K562 (cell line): Measurements from ENCODE around the gene SLC4A1. TPM values are rescaled to one million over a fixed set of nuclear protein-coding genes. Genes with fewer than 3 reads are reported as not detected.

ENCODE experiments used
- ATAC-seq: fragments of 200-7000 bp; cut with Tn5 transposase; 3 replicates; pipeline ENCODE4 v1.9.1; 2020; ENCODE audit warnings: moderate library complexity
- BruUV-seq: library from RNA; stranded (reverse); fragments of 400-500 nt; replicated peaks from 2 replicates; lab custom pipeline; 2021; lab: Mats Ljungman, UMichigan
- CTCF ChIA-PET: fragments of 300-600 bp; formaldehyde crosslinking; extraction: SDS; loops from one replicate; lab custom pipeline; 2021; ENCODE audit warnings: low intra/inter-chr PET ratio; lab: Yijun Ruan, JAX
- POLR2A ChIA-PET: fragments of 300-600, 350-650 bp; sonication (Branson Sonifier 250); formaldehyde crosslinking; extraction: SDS; loops from one replicate; lab custom pipeline; 2021; ENCODE audit warnings: antibody characterized with exemption, inconsistent platforms; lab: Yijun Ruan, JAX
- DNase-seq, 4 experiments: peaks; one replicate each; pipeline versions ENCODE4 v3.0.0 to v3.0.0-alpha.2; 2011 to 2018; ENCODE audit warnings: low spot score in 3 of 4, mixed read lengths in 3 of 4; ENCODE audit errors: extremely low read depth in 1 of 4
- FAIRE-seq: peaks from 2 replicates; lab custom pipeline; 2011; peaks lifted over from hg19 to GRCh38; lab: Jason Lieb, UNC
- H2AFZ ChIP-seq: 2 replicates; pipeline ENCODE4 v1.6.0; 2011; ENCODE audit warnings: low read depth, low read length, control low read depth, inconsistent platforms
- H3K27ac ChIP-seq: fragments of 200-600 bp; 3 replicates; pipeline ENCODE4 v1.8.0; 2011; ENCODE audit warnings: low read depth, mild to moderate bottlenecking, control low read depth, inconsistent platforms, low read length, moderate library complexity, mixed read lengths; ENCODE audit errors: extremely low read depth
- H3K27me3 ChIP-seq, 2 experiments: fragments of 300-600 bp in 1 of 2; 2 replicates in 1 of 2; 3 replicates in 1 of 2; pipeline versions ENCODE4 v1.6.0 to v1.8.0; 2011; ENCODE audit warnings: inconsistent platforms in 2 of 2, low read length in 2 of 2, mild to moderate bottlenecking in 1 of 2, mixed read lengths in 1 of 2, moderate library complexity in 1 of 2; ENCODE audit not compliant: control insufficient read depth in 2 of 2, insufficient read depth in 2 of 2
- H3K36me3 ChIP-seq: fragments of 300-600 bp; 3 replicates; pipeline ENCODE4 v1.8.0; 2011; ENCODE audit warnings: mild to moderate bottlenecking, low read length, inconsistent platforms; ENCODE audit not compliant: control insufficient read depth, insufficient read depth
- H3K4me1 ChIP-seq, 2 experiments: fragments of 200-600 bp in 1 of 2; replicated peaks in 1 of 2; 2 replicates in 1 of 2; 3 replicates in 1 of 2; pipeline versions ENCODE4 v1.5.1 to v1.8.0; 2011; ENCODE audit warnings: inconsistent platforms in 2 of 2, low read length in 2 of 2, mild to moderate bottlenecking in 1 of 2, mixed read lengths in 1 of 2, moderate library complexity in 1 of 2; ENCODE audit not compliant: control insufficient read depth in 2 of 2, insufficient read depth in 2 of 2
- H3K4me2 ChIP-seq: 2 replicates; pipeline ENCODE4 v1.6.1; 2011; ENCODE audit warnings: low read length, control low read depth, inconsistent platforms, mixed read lengths; ENCODE audit not compliant: insufficient read depth
- H3K4me3 ChIP-seq: fragments of 200-600 bp; sonication (generic), shearing (Covaris generic); 2 replicates; pipeline ENCODE4 v1.5.1; 2016; ENCODE audit warnings: control low read depth, inconsistent platforms
- H3K79me2 ChIP-seq: fragments of 200-600 bp; 3 replicates; pipeline ENCODE4 v1.8.0; 2011; ENCODE audit warnings: low read length, inconsistent platforms; ENCODE audit not compliant: control insufficient read depth, insufficient read depth
- H3K9ac ChIP-seq, 2 experiments: 2 replicates each; pipeline versions ENCODE4 v1.6.0 to v1.6.1; 2011; ENCODE audit warnings: low read depth in 2 of 2, low read length in 2 of 2, control low read depth in 1 of 2, inconsistent platforms in 1 of 2, mild to moderate bottlenecking in 1 of 2, mixed read lengths in 1 of 2; ENCODE audit not compliant: insufficient read depth in 1 of 2
- H3K9me1 ChIP-seq: one replicate; pipeline ENCODE4 v1.6.0; 2011; ENCODE audit warnings: inconsistent platforms, mild to moderate bottlenecking, low read length, moderate library complexity; ENCODE audit not compliant: control insufficient read depth, insufficient read depth
- H3K9me3 ChIP-seq: replicated peaks from 2 replicates; pipeline ENCODE4 v1.5.1; 2011; ENCODE audit warnings: low read depth, low read length, inconsistent platforms; ENCODE audit not compliant: control insufficient read depth, insufficient read depth
- H4K20me1 ChIP-seq: replicated peaks from 2 replicates; pipeline ENCODE4 v1.6.1; 2011; ENCODE audit warnings: low read length, inconsistent platforms, mixed read lengths; ENCODE audit not compliant: control insufficient read depth, insufficient read depth
- ETS2 ChIP-seq: IDR thresholded peaks from 2 replicates; pipeline ENCODE4 v1.6.1; 2016; ENCODE audit warnings: borderline replicate concordance, missing genetic modification characterization, mild to moderate bottlenecking, moderate library complexity, missing compliant biosample characterization; ENCODE audit not compliant: poor library complexity, severe bottlenecking
- IRF2 ChIP-seq: sonication (generic); formaldehyde crosslinking; IDR thresholded peaks from 2 replicates; pipeline ENCODE4 v1.8.1; 2022; ENCODE audit warnings: mild to moderate bottlenecking, missing genetic modification reagents
- MXI1 ChIP-seq: IDR thresholded peaks from 2 replicates; pipeline ENCODE4 v1.6.1; 2011; ENCODE audit warnings: low read depth, mild to moderate bottlenecking, improper control_type of control experiment, low read length
- POLR2G ChIP-seq: fragments of 200-400 bp; formaldehyde crosslinking; IDR thresholded peaks from 2 replicates; pipeline ENCODE4 v1.6.1; 2017; ENCODE audit warnings: low read depth, mild to moderate bottlenecking, antibody characterized with exemption, low read length, moderate library complexity
- PPARD ChIP-seq: fragments of 250-450 bp; sonication (Bioruptor Pico); IDR thresholded peaks from 2 replicates; pipeline ENCODE4 v1.8.0; 2022; ENCODE audit warnings: inconsistent platforms, mild to moderate bottlenecking, moderate library complexity
- PURB ChIP-seq: sonication (generic); formaldehyde crosslinking; IDR thresholded peaks from 2 replicates; pipeline ENCODE4 v1.9.0; 2021; ENCODE audit warnings: low read depth, mild to moderate bottlenecking, missing genetic modification reagents
- RFX1 ChIP-seq: fragments of 450-650 bp; IDR thresholded peaks from 2 replicates; pipeline ENCODE4 v1.6.1; 2016; ENCODE audit warnings: mild to moderate bottlenecking, moderate library complexity
- ZEB2 ChIP-seq: fragments of 450-650 bp; IDR thresholded peaks from 2 replicates; pipeline ENCODE4 v1.6.1; 2016
- ZNF263 ChIP-seq: sonication (generic); formaldehyde crosslinking; IDR thresholded peaks from 2 replicates; pipeline ENCODE4 v1.8.0; 2022; ENCODE audit warnings: mild to moderate bottlenecking, missing genetic modification reagents, borderline replicate concordance
- ZNF324 ChIP-seq: fragments of 250-450 bp; sonication (Bioruptor Pico); IDR thresholded peaks from 2 replicates; pipeline ENCODE4 v1.4.0; 2020; ENCODE audit warnings: mild to moderate bottlenecking
- ZNF785 ChIP-seq: fragments of 250-450 bp; sonication (Bioruptor Pico); IDR thresholded peaks from 2 replicates; pipeline ENCODE4 v1.4.0; 2020; ENCODE audit warnings: mild to moderate bottlenecking
- WGBS: fragments of 100-300 bp; shearing (Covaris generic); methylation state at CpG from one replicate; pipeline ENCODE4 v1.1.6; 2016; ENCODE audit warnings: low coverage, mixed read lengths; ENCODE audit not compliant: insufficient coverage; ENCODE audit errors: missing lambda C conversion rate; 5-methylcytosine and 5-hydroxymethylcytosine counted together
- in situ Hi-C: fragments of 300-500 bp; cut with MboI; formaldehyde crosslinking; loops from 4 replicates; pipeline ENCODE4 v1.15.0; 2018; ENCODE audit warnings: inconsistent platforms, mixed read lengths
- intact Hi-C: fragments of 100-400 bp; cut with micrococcal nuclease; formaldehyde crosslinking; loops from 2 replicates; pipeline ENCODE4 v1.14.2; 2022
- polyA plus RNA-seq, 8 experiments: library from polyadenylated mRNA; depleted of rRNA in 4 of 8; stranded (reverse) in 5 of 8; unstranded in 3 of 8; fragments of >200 nt; fragmentation: Nextera tagmentation in 2 of 8; fragmentation: Illumina TruSeq in 1 of 8; extraction: Ambion mirVana in 2 of 8; extraction: Trizol in 1 of 8; gene quantifications; 2 replicates each; pipeline versions ENCODE4 v1.2.1 to v1.2.3, GENCODE V29; 2011 to 2014; ENCODE audit warnings: inconsistent platforms in 1 of 8, missing spikeins in 1 of 8
- total RNA-seq, 7 experiments: library from RNA; depleted of rRNA in 6 of 7; stranded (reverse); fragments of >200 nt in 6 of 7; fragmentation: Illumina TruSeq in 2 of 7; extraction: Trizol in 2 of 7; gene quantifications; 2 replicates each; pipeline versions ENCODE4 v1.2.1 to v1.2.3, GENCODE V29; 2011 to 2021; ENCODE audit warnings: low replicate concordance in 1 of 7
- TF ChIP-seq, protein P1 (sequence below): fragments of 450-650 bp; formaldehyde crosslinking; IDR thresholded peaks from 2 replicates; pipeline ENCODE4 v1.4.0; 2020; ENCODE audit warnings: mild to moderate bottlenecking
- TF ChIP-seq, protein P2 (sequence below): fragments of 250-450 bp; sonication (Bioruptor Pico); IDR thresholded peaks from 2 replicates; pipeline ENCODE4 v1.8.0; 2022; ENCODE audit warnings: inconsistent platforms, mild to moderate bottlenecking, moderate library complexity, borderline replicate concordance

SLC4A1 gene
- total and polyA plus RNA-seq, 9 of the 15 experiments (the other 6 are each of a cell fraction or from before 2014, with no cell fraction given), result 0.14 to 1.00 (median 0.53) TPM

DNA sequence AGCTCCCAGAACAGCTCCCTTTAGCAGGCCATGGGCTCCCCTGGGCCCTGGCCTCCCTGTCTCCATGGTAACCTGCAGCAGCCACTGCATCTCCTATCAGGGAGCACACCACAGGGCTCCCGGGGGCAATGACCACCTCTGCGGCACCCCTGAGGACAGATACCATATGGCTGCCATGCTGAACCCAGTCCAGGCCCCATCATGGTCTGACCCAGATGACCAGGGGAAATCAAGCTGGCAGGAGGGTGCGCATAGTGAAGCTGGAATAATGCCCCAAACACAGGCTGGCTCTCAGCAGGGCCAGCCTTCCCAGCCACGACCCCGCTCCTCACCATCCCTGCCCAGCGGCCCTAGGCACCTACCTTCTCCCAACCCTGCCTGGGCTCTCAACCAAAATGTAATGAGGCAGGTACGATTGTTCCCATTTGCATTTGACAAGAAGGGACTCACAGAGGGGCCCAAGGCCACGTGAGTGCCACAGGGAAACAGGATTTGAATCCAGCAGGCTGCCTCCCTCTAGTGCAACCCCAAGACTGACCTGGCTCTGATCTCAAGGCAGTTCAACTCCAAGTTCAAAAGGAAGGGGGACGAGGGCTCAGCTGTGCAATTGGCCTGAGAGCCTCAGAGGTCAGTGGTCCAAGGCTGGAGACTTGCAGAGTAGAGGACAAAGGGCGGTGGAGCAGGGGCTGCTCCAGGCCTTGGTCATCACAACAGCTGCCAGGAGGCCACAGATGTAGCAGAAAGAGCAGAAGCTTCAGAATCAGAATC is 42.9 kb upstream of the SLC4A1 start:
- peak overlapping the region in 1 of 2 experiments; percentile 40; a peak in 1 of 4 replicates for H3K9ac ChIP-seq
- intact Hi-C loops (no loop called here), in situ Hi-C loops (no loop called here)
- no peak overlapping the region for H3K4me3 ChIP-seq
- FAIRE-seq (no peak), ATAC-seq (no peak), DNase-seq (no peak)
- ChIA-PET POLR2A (interaction anchor here (0.8 to 1.3 kb wide), 3 partner anchors 9 to 131 kb away, joined by 3 to 6 read pairs (median 5); no protein-coding TSS in a partner anchor), CTCF (no interaction called here)
- no peak overlapping the region for H3K4me2 ChIP-seq
- WGBS, result 9% methylated on average over 10 of the region's 10 CpGs
- H2AFZ ChIP-seq, result no peak overlapping the region
- no peaks in the 10 kb centered on the region for H3K79me2 ChIP-seq
- no peaks in the 10 kb centered on the region; the same call in 1 of the 2 replicates for H4K20me1 ChIP-seq
- peaks cover 10 to 52% of the 10 kb centered on the region in 2 experiments; a peak in 4 of 5 replicates for H3K27me3 ChIP-seq
- peaks cover 3% of the 10 kb centered on the region for H3K9me1 ChIP-seq
- no peaks in the 10 kb centered on the region for H3K9me3 ChIP-seq
- BruUV-seq, result no TSS peak
- no peak overlapping the region for H3K27ac ChIP-seq
- H3K4me1 ChIP-seq, result peaks cover 0 to 40% of the 10 kb centered on the region in 2 experiments; a peak in 4 of 5 replicates
- H3K36me3 ChIP-seq, result no peaks in the 10 kb centered on the region
- TF ChIP-seq RFX1, result peak; percentile 69
- TF ChIP-seq, protein P1, sequence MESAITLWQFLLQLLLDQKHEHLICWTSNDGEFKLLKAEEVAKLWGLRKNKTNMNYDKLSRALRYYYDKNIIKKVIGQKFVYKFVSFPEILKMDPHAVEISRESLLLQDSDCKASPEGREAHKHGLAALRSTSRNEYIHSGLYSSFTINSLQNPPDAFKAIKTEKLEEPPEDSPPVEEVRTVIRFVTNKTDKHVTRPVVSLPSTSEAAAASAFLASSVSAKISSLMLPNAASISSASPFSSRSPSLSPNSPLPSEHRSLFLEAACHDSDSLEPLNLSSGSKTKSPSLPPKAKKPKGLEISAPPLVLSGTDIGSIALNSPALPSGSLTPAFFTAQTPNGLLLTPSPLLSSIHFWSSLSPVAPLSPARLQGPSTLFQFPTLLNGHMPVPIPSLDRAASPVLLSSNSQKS (CRISPR knock-in tag), result no peak

DNA sequence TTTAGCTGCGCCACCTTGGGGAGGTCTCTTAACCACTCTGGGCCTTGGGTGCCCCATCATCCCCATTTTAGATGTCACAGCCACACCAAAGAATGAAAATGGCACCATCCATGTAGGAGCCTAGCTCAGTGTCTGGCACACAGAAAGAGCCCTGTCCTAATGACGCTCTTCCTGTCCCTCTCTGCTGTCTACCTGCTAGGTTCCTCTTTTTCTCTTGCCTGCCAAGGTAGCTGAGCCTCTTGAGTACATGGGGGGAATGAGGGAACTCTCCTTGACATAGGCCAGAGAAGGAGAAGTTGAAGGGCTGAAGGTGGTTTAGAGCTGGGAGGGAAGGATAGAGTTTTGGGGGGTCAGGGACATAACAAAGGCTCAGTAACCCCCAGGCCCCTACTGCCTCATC is 42.3 kb upstream of the SLC4A1 start:
- H3K9ac ChIP-seq, result no peak overlapping the region
- H3K4me1 ChIP-seq, result peaks cover 0 to 34% of the 10 kb centered on the region in 2 experiments; a peak in 4 of 5 replicates
- intact Hi-C loops (no loop called here), in situ Hi-C loops (no loop called here)
- WGBS, result 9% methylated on average over 2 of the region's 2 CpGs
- peaks cover 10 to 53% of the 10 kb centered on the region in 2 experiments; a peak in 4 of 5 replicates for H3K27me3 ChIP-seq
- H3K9me1 ChIP-seq, result no peaks in the 10 kb centered on the region
- no peaks in the 10 kb centered on the region; the same call in 1 of the 2 replicates for H4K20me1 ChIP-seq
- H3K9me3 ChIP-seq, result no peaks in the 10 kb centered on the region
- H3K4me2 ChIP-seq, result no peak overlapping the region
- FAIRE-seq (no peak), ATAC-seq (no peak), DNase-seq (no peak)
- no peak overlapping the region for H3K4me3 ChIP-seq
- ChIA-PET POLR2A (interaction anchor here (1.2 to 1.3 kb wide), 2 partner anchors 10 to 12 kb away, joined by 5 to 6 read pairs; no protein-coding TSS in a partner anchor), CTCF (no interaction called here)
- H2AFZ ChIP-seq, result no peak overlapping the region
- BruUV-seq, result no TSS peak
- no peaks in the 10 kb centered on the region for H3K79me2 ChIP-seq
- H3K36me3 ChIP-seq, result no peaks in the 10 kb centered on the region
- no peak overlapping the region for H3K27ac ChIP-seq
- no peak for TF ChIP-seq ETS2
- TF ChIP-seq ZNF785 (CRISPR knock-in tag), result no peak
- TF ChIP-seq PPARD (CRISPR knock-in tag), result no peak
- TF ChIP-seq IRF2 (CRISPR knock-in tag), result no peak
- no peak for TF ChIP-seq ZNF263 (CRISPR knock-in tag)
- no peak for TF ChIP-seq ZNF324 (CRISPR knock-in tag)
- TF ChIP-seq ZEB2, result no peak
- TF ChIP-seq MXI1, result no peak
- no peak for TF ChIP-seq PURB (CRISPR knock-in tag)
- no peak for TF ChIP-seq POLR2G
- TF ChIP-seq, protein P2, sequence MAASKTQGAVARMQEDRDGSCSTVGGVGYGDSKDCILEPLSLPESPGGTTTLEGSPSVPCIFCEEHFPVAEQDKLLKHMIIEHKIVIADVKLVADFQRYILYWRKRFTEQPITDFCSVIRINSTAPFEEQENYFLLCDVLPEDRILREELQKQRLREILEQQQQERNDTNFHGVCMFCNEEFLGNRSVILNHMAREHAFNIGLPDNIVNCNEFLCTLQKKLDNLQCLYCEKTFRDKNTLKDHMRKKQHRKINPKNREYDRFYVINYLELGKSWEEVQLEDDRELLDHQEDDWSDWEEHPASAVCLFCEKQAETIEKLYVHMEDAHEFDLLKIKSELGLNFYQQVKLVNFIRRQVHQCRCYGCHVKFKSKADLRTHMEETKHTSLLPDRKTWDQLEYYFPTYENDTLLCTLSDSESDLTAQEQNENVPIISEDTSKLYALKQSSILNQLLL (CRISPR knock-in tag), result no peak
